HEK293T (cell line): ENCODE measurements around the gene ZBTB24.

ENCODE experiments used
- ARNT ChIP-seq: fragments of 450-650 bp; IDR thresholded peaks from 2 replicates; pipeline ENCODE4 v1.6.1; 2017; ENCODE audit warnings: mild to moderate bottlenecking
- BHLHE40 ChIP-seq: fragments of 450-650 bp; IDR thresholded peaks from 2 replicates; pipeline ENCODE4 v1.6.1; 2016; ENCODE audit warnings: mild to moderate bottlenecking, moderate library complexity, borderline replicate concordance
- CTBP1 ChIP-seq: fragments of 450-650 bp; IDR thresholded peaks from 2 replicates; pipeline ENCODE4 v1.6.1; 2016; ENCODE audit warnings: borderline replicate concordance
- ELF4 ChIP-seq: fragments of 450-650 bp; IDR thresholded peaks from 2 replicates; pipeline ENCODE4 v1.6.1; 2017; ENCODE audit warnings: antibody characterized with exemption
- FOXA1 ChIP-seq: fragments of 450-650 bp; IDR thresholded peaks from 2 replicates; pipeline ENCODE4 v1.6.1; 2016; ENCODE audit warnings: mild to moderate bottlenecking
- FOXM1 ChIP-seq: fragments of 450-650 bp; IDR thresholded peaks from 2 replicates; pipeline ENCODE4 v1.6.1; 2017; ENCODE audit warnings: mild to moderate bottlenecking, borderline replicate concordance
- HDGF ChIP-seq: fragments of 450-650 bp; IDR thresholded peaks from 2 replicates; pipeline ENCODE4 v1.6.1; 2017; ENCODE audit warnings: antibody characterized with exemption, borderline replicate concordance
- L3MBTL2 ChIP-seq: fragments of 450-650 bp; conservative IDR thresholded peaks from 2 replicates; pipeline ENCODE4 v1.6.1; 2016; ENCODE audit warnings: mild to moderate bottlenecking
- NFRKB ChIP-seq: fragments of 450-650 bp; IDR thresholded peaks from 2 replicates; pipeline ENCODE4 v1.6.1; 2016; ENCODE audit warnings: mild to moderate bottlenecking, moderate library complexity
- SP1 ChIP-seq: fragments of 450-650 bp; IDR thresholded peaks from 2 replicates; pipeline ENCODE4 v1.6.1; 2017
- SUZ12 ChIP-seq: fragments of 450-650 bp; IDR thresholded peaks from 2 replicates; pipeline ENCODE4 v1.6.1; 2016; ENCODE audit warnings: mild to moderate bottlenecking
- TARDBP ChIP-seq: fragments of 450-650 bp; IDR thresholded peaks from 2 replicates; pipeline ENCODE4 v1.6.1; 2016
- ZNF384 ChIP-seq: fragments of 450-650 bp; IDR thresholded peaks from 2 replicates; pipeline ENCODE4 v1.6.1; 2016

DNA sequence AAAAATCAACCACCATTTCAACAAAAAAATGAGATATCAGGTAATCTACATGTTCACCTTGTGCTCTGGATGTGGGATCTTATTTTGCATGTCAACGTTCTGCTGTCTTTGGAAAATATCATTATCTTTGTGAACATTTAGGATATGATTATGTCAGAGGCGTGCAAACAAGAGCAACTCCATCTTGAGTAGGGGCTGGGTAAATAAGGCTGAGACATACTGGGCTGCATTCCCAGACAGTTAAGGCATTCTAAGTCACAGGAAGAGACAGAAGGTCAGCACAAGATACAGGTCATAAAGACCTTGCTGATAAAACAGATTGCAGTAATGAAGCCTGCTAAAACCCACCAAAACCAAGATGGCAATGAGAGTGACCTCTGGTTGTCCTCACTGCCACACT is 28.8 kb upstream of the ZBTB24 start:
- TF ChIP-seq FOXM1 (no peak), SUZ12 (no peak), FOXA1 (no peak), HDGF (no peak), SP1 (no peak), BHLHE40 (no peak), NFRKB (no peak), ELF4 (no peak), ARNT (no peak), TARDBP (no peak), L3MBTL2 (no peak), CTBP1 (no peak), ZNF384 (no peak)
